Esophagus squamous epithelium (tissue), 5 donors: Measurements from ENCODE around the gene PSMG3. TPM values are rescaled to one million over a fixed set of nuclear protein-coding genes. Genes with fewer than 3 reads are reported as not detected.

Source experiments
- DNase-seq: peaks from one replicate; lab custom pipeline; 2025; lab: John Stamatoyannopoulos, UW
- H3K27ac ChIP-seq, 4 donors: fragments of 200-600 bp; sonication (generic); one replicate each; pipeline ENCODE4 v1.5.1; 2016 to 2019; ENCODE audit warnings: mild to moderate bottlenecking in 1 of 4
- H3K27me3 ChIP-seq, 4 donors: fragments of 200-600 bp; sonication (generic); 1 replicate in 3 of 4; 2 replicates in 1 of 4; pipeline versions ENCODE4 v1.5.1 to v1.6.0; 2017 to 2021; ENCODE audit warnings: antibody characterized with exemption in 1 of 4
- H3K36me3 ChIP-seq, 3 donors: fragments of 200-600 bp; sonication (generic); one replicate each; pipeline ENCODE4 v1.5.1; 2016 to 2019
- H3K4me1 ChIP-seq, 3 donors: fragments of 200-600 bp; sonication (generic); one replicate each; pipeline ENCODE4 v1.5.1; 2017 to 2019
- H3K4me3 ChIP-seq, 4 donors: fragments of 200-600 bp; sonication (generic); 1 replicate in 3 of 4; 2 replicates in 1 of 4; pipeline ENCODE4 v1.5.1; 2016 to 2019; ENCODE audit warnings: mild to moderate bottlenecking in 2 of 4, moderate library complexity in 1 of 4
- H3K9me3 ChIP-seq, 3 donors: fragments of 200-600 bp; sonication (generic); one replicate each; pipeline ENCODE4 v1.5.1; 2016 to 2019
- POLR2A ChIP-seq, 4 donors: fragments of 450-650 bp; IDR thresholded peaks; one replicate each; pipeline ENCODE4 v1.6.1; 2017; ENCODE audit warnings: antibody characterized with exemption in 4 of 4, mild to moderate bottlenecking in 4 of 4, moderate library complexity in 3 of 4
- WGBS, 2 donors: methylation state at CpG; one replicate each; pipeline ENCODE4 v1.1.5; 2018; 5-methylcytosine and 5-hydroxymethylcytosine counted together
- intact Hi-C: fragments of 100-400 bp; cut with DNase I; formaldehyde crosslinking; loops from one replicate; pipeline ENCODE4 v1.15.0; 2022
- total RNA-seq, 4 donors: library from RNA; depleted of rRNA; stranded (reverse); fragments of >200 nt; gene quantifications; one replicate each; pipeline ENCODE4 v1.1.0, GENCODE V29; 2016
- TF ChIP-seq, protein P1 (sequence below), 6 experiments: fragments of 450-650 bp in 4 of 6; fragments of 200-600 bp in 2 of 6; sonication (generic) in 2 of 6; IDR thresholded peaks; one replicate each; pipeline ENCODE4 v1.5.1; 2016 to 2019; ENCODE audit warnings: antibody characterized with exemption in 6 of 6, mild to moderate bottlenecking in 4 of 6, moderate library complexity in 4 of 6
- donor health status: DM: yes; HTN: yes; CAD: no.

The PSMG3 gene
- total RNA-seq, 4 donors from 2014 or later, result 44.5 to 63.6 (median 47.4) TPM

- Histone ChIP-seq H3K4me3 (no peak overlapping the region), H3K36me3 (peaks cover 0 to 11% (median 0%) of the 10 kb centered on the region in 3 donors), H3K9me3 (no peaks in the 10 kb centered on the region), H3K27ac (peak overlapping the region in 1 of 4 donors; percentile 96), H3K4me1 (peaks cover 21 to 49% (median 27%) of the 10 kb centered on the region in 3 donors), H3K27me3 (no peaks in the 10 kb centered on the region)
- TF ChIP-seq POLR2A (IDR thresholded peaks at IDR 0.05), result no peak
- TF ChIP-seq, protein P1, sequence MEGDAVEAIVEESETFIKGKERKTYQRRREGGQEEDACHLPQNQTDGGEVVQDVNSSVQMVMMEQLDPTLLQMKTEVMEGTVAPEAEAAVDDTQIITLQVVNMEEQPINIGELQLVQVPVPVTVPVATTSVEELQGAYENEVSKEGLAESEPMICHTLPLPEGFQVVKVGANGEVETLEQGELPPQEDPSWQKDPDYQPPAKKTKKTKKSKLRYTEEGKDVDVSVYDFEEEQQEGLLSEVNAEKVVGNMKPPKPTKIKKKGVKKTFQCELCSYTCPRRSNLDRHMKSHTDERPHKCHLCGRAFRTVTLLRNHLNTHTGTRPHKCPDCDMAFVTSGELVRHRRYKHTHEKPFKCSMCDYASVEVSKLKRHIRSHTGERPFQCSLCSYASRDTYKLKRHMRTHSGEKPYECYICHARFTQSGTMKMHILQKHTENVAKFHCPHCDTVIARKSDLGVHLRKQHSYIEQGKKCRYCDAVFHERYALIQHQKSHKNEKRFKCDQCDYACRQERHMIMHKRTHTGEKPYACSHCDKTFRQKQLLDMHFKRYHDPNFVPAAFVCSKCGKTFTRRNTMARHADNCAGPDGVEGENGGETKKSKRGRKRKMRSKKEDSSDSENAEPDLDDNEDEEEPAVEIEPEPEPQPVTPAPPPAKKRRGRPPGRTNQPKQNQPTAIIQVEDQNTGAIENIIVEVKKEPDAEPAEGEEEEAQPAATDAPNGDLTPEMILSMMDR (IDR thresholded peaks at IDR 0.05), result no peak
- DNase-seq, result no peak
- WGBS, 2 donors, result 82 to 92% methylated on average over 7 of the region's 7 CpGs
- intact Hi-C loops, result no loop called here
Measured at GRCh38 chr7:1572111-1572822, 2.4 kb upstream of the PSMG3 start.

DNA sequence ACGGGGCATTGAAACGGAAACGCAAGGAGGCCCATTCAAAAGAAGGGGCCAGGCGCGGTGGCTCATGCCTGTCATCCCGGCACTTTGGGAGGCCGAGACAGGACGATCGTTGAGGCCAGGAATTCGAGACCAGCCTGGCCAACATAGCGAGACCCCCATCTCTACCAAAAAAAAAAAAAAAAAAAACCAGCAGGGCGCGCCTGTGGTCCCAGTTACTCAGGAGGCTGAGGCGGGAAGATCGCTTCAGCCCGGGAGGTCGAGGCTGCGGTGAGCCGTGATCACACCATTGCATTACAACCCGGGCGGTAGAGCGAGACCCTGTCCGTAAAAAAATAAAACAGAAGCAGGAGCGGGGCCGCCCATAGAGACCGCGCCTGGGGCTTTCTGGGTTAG is 396 bp downstream of the PSMG3 start:
- 8 to 9% methylated on average over 17 to 24 of the region's 27 CpGs for WGBS, 2 donors
- intact Hi-C loops, result no loop called here
- H3K9me3 ChIP-seq, result no peaks in the 10 kb centered on the region

DNA sequence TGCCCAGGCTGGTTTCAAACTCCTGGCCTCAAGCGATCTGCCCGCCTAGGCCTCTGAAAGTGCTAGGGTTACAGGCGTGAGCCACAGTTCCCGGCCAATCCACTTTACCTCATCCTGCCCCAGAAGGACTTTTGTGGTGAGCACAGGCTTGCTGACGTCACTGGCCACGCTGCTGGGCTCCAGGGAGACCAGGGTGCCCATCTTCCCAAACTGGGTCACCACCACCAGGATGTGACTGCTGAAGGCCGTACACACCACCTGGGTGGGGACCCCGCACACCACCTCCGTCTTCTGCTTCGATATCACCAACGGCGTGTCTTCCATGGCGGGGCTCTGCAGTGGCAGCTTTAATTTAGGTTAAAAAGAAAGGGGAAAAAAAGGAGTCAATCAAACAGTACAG is 816 bp downstream of the PSMG3 start:
- no peak for TF ChIP-seq POLR2A (IDR thresholded peaks at IDR 0.05)
- TF ChIP-seq, protein P1 (IDR thresholded peaks at IDR 0.05), result no peak
- no peaks in the 10 kb centered on the region for H3K9me3 ChIP-seq
- no peaks in the 10 kb centered on the region for H3K27me3 ChIP-seq
- intact Hi-C loops, result no loop called here
- WGBS, 2 donors, result 36 to 60% methylated on average over 4 of the region's 13 CpGs
- H3K4me1 ChIP-seq, result peaks cover 32 to 73% (median 47%) of the 10 kb centered on the region in 3 donors
- H3K4me3 ChIP-seq, result peak overlapping the region; percentile 83 to 98 (median 90)
- H3K27ac ChIP-seq, result peak overlapping the region; percentile 93 to 98 (median 97)
- peaks cover 0 to 27% (median 0%) of the 10 kb centered on the region in 3 donors for H3K36me3 ChIP-seq
- DNase-seq, result no peak

More for the DNA sequence above, 396 bp downstream of the PSMG3 start:
- peak overlapping the region; percentile 93 to 98 (median 97) for H3K27ac ChIP-seq
- no peaks in the 10 kb centered on the region for H3K27me3 ChIP-seq
- H3K36me3 ChIP-seq, result peaks cover 0 to 27% (median 0%) of the 10 kb centered on the region in 3 donors
- no peak for DNase-seq
- peak overlapping the region; percentile 83 to 98 (median 90) for H3K4me3 ChIP-seq
- H3K4me1 ChIP-seq, result peaks cover 32 to 68% (median 47%) of the 10 kb centered on the region in 3 donors
- TF ChIP-seq, protein P1 (IDR thresholded peaks at IDR 0.05), result no peak
- no peak for TF ChIP-seq POLR2A (IDR thresholded peaks at IDR 0.05)

DNA sequence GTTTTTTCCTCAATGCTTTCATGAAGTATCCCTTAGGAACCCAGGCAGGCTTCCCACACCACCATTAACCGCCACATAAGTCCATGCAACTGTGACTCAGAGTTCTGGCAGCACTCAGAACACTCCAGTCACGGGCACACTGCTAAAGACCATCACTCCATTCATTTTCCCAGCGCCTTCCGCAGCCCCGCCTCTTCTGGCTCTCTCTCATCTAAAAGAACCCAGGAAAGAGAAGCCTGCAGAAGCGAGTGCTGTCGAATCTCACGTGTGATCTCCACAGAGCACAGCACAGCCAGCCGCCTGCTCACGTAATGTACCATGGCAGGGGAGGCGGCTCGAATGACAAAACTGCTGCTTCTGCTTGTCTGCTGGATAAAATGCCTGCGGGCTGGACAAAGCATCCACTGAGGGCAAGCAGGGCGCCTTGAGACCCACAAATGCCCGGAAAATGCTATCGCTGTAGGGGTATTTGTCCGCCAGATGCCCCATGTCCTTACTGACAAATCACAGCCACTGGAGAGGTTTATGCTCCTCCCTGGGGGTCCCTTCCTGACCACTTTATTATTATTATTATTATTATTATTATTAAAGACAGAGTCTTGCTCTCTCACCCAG is 1.8 kb downstream of the PSMG3 start:
- H3K4me1 ChIP-seq, result peaks cover 32 to 77% (median 47%) of the 10 kb centered on the region in 3 donors
- WGBS, 2 donors, result 35 to 49% methylated on average over 6 to 15 of the region's 17 CpGs
- H3K27ac ChIP-seq, result peak overlapping the region; percentile 93 to 98 (median 97)
- no peak for DNase-seq
- TF ChIP-seq, protein P1 (IDR thresholded peaks at IDR 0.05), result no peak
- peak in 2 of 4 donors; percentile 5 to 14 for TF ChIP-seq POLR2A (IDR thresholded peaks at IDR 0.05)
- intact Hi-C loops, result no loop called here
- H3K4me3 ChIP-seq, result peak overlapping the region in 3 of 4 donors; percentile 12 to 83 (median 83)
- no peaks in the 10 kb centered on the region for H3K27me3 ChIP-seq
- H3K9me3 ChIP-seq, result no peaks in the 10 kb centered on the region
- peaks cover 0 to 27% (median 0%) of the 10 kb centered on the region in 3 donors for H3K36me3 ChIP-seq
